ENCODE results near the gene SH3PXD2B.

DNA sequence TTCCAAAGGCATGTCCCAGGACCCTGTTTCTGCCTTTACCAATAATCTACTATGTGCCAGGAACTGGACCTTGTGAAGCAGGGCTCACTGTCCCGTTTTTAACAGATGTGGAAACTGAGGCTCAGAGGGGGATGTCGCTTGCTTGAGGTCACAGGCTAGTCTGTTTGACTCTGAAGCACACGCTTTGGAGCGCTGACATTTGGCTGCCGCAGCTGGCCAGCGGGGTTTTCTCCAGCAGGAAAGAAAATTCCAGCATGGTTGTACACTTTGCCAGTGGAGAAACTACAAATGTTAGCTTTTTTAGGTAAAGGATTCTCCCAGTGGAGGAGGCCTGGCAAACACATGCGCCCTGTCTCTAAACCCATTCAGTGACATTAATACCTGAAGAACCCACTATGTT lies 50.5 kb downstream of the SH3PXD2B start:
- TF ChIP-seq CTCF (IDR thresholded peaks at IDR 0.05; ENCODE audit: insufficient read depth, low read length) (no peak), REST (IDR thresholded peaks at IDR 0.05; ENCODE audit: insufficient replicate concordance, low read depth) (no peak), POLR2AphosphoS5 (IDR thresholded peaks at IDR 0.05; ENCODE audit: low read depth) (no peak), SPI1 (IDR thresholded peaks at IDR 0.05; ENCODE audit: borderline replicate concordance, low read depth) (no peak), GABPA (IDR thresholded peaks at IDR 0.05; ENCODE audit: low read depth) (no peak)
